Retina (tissue), 1 donor: ENCODE results near the gene TREM1.
"Not testable (repeated sequence)": the region's sequence is repeated elsewhere in the genome, so short reads cannot be mapped to it uniquely, and the experiment has no call there.

ENCODE experiments used
- DNase-seq: peaks from one replicate; pipeline ENCODE4 v3.0.0-alpha.2; 2016

Gene TREM1

DNA sequence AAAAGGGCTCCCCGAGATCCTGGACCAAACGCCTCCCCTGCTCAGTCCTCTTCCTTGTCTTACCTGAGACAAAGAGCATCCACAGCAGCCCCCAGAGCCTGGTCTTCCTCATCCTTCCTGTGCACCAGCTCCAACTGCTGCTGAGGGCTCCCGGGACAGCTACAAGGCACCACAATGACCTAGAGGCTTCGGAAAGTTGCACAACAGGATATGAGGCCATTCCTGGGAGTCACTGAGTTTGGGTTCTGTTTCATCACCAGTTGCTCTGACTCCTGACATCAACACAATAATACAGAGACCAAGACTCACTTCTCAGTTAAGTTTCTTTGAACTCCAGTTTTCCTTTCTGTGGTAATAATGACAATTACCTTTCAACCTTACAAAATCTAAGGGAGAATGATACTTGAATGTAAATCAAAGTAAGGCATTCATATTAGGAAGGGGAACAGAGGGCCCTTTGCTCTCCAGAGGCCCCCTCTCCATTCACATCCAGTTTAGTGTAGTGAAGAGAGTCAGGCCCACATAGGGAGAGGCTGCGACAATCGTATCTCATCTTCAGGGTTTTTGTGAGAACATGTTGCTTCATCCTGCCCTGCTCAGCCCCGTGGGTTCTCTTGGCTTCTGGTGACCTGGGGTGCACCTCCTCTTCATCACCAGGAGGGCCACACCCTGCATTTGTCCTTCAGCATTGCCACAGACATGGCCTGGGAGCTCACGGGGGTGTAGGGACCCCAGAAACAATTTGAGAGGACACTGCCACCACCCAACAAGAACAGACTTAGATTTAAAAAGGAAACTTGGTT, at the start of gene TREM1:
TREM1 (minus strand) TSS at position 139 of the 803 bp plus-strand sequence; CDS start at position 112, 27 bp downstream.
- DNase-seq: no peak

DNA sequence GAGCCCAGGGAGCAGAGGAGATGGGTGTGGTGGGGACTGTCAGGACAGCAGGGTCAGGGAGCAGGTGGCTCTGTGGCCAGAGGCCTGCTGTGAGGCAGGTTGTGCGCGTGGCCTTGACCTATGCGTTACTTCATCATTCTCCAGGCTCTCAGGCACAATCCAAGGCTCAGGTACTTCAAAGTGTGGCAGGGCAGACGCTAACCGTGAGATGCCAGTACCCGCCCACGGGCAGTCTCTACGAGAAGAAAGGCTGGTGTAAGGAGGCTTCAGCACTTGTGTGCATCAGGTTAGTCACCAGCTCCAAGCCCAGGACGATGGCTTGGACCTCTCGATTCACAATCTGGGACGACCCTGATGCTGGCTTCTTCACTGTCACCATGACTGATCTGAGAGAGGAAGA, 49.5 kb upstream of the TREM1 start:
- no peak for DNase-seq

DNA sequence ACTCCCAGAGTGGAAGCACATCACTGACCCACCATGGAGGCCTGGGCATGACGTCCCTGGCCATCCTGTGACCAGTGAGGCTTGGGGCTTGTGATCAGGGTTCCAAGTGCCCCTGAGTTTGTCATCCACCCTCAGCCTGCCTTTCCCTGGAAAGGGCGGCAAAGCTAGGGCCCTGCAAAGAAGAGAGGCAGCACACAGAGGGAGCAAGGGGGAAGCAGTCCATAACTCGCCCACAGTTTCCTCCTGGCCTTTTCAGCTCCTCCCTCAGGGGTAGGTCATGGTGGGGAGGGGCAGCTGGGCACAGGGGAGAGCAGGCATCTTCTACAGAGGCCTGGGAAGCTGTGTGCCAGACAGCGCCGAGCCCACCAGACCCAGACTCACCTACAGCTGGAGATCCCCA, 48.8 kb upstream of the TREM1 start, which contains the start of gene NCR2:
NCR2 (plus strand) TSS at position 313 of the 400 bp plus-strand sequence. CDS start 269 bp downstream, outside the sequence.
- DNase-seq: no peak

DNA sequence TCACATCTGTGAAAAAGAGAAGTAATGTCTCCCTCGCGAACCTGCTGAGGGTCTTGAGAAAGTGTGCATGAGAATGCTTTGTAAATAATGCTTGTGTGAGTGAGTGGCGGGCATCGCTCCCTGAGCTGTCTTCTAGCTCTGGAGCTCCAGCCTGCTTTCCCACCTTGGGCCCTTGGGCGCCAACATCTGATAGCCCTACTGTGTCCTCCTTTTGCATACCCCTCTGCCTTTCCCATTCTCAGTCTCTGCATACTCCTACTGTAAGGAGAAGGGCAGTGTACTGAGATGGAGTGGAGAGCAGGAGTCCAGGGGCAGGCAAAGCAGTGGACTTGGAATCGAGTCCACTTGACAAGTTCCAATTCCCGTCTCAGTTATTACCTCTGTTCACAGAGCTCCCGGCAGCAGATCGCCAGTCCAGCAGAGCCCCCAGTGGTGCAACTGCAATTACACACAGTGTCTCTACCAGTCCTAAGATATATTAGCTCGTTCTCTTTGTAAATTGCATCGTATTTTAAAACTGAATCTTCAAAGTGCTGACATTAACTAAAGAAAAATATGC, 48.1 kb upstream of the TREM1 start:
- DNase-seq: no peak

DNA sequence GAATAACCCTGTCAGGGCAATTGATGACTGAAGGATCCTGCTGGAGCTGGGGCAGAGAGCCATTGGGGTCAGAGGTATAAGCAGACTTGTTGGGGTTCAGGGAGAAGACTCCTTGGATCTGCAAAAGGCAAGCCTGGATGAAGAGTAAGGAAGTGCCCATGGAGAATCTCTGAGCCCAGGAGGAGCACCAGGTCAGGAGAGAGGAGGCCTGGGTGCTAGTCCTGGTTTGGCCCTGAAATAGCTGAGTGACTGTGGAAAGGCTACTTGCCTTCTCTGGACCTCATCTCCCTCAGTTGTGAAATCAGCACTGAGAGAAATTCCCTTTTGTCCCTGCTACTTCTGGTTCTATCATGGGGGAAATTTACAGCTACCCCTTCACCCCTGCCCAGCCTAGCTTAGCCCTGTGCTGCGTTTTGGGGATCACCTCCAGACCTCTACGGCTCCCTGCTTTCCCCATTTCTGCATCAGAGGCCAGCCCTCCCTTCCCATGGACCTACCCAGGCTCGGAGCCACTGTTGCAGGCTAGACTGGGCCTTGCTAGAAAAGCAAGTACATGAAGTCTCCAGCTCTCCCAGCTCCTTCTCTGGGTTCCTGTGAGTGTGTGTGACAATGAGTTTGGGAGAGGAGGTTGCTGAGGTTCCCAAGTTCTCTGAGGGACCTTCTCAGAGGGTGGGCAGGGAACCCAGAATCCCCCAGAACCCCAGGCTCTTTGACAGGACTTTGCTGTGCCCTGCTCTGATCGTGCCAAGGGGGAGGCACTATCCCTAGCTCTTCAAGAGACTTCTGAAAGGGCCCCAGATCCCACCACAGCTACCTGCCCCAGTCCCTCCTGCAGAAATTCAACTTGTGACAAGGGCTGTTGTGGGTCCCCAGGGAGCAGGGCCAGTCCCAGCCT, 46.6 kb upstream of the TREM1 start:
- DNase-seq: no peak

DNA sequence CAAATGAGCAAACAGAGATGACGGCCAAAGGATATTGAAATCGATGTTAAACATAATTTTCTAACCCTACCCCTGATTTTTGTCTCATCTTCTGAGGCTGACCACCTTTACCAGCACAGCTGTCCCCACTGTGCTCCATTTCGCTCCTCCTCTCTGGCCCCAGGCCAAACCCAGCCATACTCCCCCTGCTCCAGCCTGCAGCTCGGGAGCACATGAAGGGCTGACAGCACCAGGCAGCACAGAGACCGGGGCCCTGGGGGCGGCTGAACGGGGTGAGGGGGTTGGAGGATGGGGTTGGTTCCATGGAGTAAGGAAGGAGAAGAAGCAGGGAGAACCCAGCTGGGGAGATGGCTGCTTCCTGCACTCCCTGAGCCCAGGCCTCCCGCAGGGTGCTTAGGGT, 45.8 kb upstream of the TREM1 start:
- no peak for DNase-seq

DNA sequence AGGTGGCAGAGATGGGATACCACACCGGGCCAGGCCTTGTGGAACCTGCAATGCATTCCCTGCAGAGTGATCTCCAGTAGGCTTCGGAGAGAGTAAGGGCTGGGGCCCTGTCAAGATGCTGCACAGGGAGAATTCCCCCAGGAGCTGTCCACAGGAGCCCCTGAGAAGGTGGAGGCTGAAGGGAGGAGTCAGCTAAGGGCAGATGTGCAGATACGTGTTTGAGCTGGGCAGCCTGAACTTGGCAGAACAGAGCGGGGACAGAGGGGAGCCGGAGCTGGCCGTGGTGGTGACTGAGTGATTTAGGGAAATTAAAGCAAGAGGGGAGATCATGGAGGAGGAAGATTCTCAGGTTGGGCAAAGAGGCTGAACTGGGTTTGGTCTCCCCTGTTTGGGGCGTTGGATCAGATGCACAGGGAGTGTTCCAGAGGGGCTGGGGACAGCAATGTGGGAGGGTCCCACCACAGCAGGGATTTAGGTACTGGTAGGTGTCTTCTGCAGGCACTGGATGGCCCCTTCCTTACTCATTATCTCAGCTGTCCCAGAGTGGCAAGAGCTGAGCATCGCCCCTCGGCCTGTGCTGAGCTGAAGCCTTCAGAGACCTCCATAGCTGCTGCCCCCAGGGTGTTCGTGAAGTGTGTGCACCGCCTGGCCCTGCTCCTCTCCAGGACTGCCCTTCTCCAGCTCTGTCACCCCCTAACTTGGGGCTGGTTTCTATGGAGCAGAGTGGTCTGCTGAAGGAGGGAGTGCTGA, 45.1 kb upstream of the TREM1 start:
- no peak for DNase-seq

DNA sequence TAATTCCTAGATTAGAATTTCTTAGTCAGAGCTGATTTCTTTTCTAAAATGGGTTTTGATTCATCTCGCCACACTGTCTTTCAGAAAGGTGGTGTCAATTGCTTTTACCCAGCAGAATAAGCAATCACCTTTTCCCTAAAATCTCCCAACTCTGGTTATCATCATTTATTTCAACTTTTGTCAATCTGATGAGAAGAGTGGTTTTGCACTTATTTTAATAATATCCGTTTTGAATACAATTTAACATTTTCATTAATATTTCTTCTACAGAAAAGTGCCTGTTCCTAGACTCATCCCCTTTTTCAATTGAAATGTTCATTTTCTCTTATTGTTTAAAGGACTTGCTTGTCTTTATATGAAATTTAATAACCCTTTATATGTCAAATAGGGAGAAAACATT, 40.7 kb upstream of the TREM1 start:
- DNase-seq: no peak

DNA sequence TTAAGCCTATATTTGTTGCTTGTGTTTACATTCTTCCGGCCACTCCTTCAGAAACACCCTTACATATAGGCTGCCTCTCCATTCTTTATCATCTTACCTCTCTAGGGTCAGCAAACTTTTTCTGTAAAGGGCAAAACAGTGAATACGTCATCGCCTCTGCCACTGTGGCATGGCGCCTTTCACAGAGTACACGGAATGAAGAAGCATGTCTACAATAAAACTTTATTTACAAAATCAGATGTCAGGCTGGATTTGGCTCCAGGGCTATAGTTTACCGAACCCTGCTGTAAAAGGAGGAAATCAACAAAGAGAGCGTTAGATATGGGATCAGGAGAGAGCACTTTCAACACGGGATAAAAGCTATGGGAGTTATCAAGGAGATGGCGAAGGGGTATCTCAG, 39.6 kb upstream of the TREM1 start:
- no peak for DNase-seq

DNA sequence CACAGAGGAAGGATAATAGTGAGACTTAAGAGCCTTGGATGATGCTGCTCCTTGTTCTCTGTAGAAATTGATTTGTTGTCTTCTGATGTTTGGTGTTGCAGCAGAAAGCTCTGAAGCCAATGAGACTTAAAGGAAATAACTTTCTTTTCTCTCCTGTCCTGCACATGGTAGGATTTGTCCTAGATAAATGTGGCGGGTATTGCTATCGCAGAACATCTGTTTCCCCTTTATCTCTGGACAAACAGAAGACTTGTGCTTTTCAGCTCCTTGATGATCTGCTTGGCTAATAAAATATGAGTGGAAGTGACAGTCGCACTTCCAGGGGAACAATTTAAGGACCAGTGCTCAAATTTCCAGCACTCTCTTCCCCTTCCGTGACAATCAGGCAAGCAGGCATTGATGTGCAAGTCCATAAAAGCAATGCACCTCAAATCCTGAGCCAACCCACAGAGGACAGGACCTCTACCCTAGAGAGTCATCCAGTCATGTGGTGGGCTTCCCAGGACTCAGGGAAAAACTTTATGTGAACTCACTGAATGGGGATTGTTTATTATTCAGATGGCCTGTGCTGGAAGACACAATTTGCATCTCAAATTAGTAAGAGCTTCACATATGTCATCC, 39.1 kb upstream of the TREM1 start:
- peak; percentile 18 for DNase-seq

DNA sequence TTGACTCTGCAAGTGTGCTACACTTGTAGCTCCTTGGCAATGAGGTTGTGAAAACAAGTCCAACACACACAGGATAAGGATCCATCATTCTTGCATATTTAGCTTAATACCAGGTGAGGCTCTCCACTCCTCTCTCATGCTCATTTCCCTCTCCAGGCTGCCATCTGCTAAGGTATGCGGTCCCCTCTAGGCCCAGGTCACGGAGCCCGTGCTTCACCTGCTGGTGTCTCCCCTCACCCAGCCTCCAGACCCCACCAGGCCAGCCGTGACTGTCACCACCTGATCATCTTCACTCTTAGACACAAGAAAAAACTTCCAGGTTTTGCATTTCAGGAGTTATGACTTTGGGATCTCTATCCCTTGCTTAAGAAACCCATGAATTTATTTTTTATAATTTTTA, 34.7 kb upstream of the TREM1 start:
- no peak for DNase-seq

DNA sequence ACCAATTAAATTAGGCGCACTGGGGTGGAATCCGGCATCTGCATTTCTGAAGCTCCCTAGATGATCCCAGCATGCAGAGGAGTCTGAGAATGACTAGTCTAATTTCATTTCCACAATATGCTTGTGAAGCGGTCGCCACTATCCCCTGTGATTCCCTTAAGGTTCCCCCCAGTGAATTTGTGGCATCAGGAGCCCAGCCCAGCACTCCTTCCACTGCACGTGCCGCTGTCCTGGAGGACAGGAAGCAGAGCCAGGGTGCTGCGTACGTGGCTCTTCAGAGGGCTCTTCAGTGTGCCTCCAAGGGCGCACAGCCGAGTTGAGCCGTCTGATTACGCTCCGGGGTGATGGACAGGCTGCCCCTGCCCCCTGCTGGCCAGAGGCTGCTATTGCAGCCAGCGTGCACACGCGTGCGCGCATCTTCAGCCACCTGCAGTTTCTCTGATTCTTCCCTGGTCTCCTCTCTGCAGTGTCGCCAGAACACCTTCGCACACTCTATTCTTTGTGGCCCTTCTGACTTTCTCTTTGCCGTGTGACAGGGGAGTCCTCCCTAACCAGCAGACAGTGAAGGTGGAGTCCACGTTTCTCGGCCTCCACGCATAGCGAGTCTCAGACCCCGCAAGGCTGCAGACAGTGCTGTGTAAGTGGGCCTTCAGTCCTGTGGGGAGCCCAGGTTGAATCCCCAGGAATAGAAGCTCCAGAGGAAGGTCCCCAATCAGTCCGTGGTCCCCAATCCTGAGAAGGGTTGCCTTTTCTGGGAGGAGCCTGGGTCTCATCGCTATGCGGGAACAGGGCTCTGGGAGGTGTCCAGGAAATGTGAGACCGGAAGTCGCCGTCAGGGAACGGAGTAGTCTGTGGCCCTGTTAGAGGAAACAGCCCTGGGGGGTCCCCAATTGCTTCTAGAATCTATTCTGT, 32.4 kb upstream of the TREM1 start:
- peak; percentile 94 for DNase-seq

DNA sequence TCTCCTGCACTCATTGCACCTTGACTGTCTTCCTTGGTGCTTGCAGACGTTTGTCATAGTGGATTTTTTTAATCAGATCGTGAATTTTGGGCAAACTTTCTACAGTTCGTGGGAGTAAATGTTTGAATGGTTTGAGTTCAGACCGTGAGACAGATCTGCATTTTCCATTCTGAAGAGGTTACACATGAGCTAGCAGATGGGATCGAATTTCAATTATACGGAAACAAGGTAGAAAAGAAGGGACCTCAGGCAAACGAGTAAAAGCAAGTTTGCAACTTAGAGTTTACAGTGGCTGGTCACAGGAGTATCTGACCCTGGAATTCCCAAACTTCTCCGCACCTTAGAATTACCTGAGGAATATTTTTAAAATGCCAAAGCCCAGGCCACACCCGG, 31.8 kb upstream of the TREM1 start:
- no peak for DNase-seq

DNA sequence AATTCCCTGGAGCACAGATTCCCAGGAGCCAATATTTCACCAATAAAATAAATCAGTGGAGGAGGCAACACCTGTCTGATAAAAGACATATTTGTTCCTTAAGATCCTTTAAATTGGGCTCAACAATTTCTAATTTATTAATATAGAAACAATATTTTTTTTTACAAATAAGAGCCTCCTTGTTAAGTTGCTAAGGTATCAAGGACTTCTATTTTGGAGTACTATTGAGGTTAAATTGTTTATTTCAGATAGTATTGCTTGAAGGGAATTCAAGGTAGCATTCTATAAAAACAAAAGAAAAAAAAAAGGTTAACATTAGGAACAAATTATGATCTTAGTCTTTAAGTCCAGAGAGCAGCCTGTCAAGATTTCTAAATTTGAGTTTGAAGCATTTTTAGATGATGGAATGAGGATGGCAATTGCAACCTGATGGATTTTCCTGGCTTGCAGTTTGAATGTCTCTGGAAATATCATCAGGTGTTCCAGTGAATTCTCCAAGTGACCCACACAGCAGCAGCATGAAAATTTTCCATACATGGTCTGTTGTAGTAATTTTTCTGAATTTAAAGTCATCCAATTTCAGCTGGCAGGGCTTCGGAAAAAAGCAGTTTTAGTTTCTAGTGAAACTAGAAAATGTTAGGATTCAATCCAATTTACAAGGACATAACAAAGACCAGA, 29.6 kb upstream of the TREM1 start:
- DNase-seq: no peak

DNA sequence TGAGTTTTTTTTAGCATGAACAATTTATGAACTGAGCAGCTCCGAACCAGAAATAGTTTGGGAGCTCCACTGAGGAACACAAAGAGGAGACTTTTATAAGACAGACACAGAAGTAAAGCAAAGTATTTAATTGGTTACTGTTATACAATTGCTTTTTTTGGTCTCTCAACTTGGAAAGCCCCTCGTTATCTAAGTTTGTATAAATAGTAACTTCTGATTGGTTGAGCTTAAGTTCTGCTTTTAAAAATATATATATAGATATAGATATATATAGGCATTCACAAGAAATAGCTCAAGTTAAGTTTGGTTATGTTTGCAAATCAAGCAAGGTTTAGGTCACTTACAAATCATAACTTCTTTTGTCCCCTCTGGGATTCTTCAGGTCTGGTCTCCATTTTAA, 28.7 kb upstream of the TREM1 start:
- DNase-seq: no peak

DNA sequence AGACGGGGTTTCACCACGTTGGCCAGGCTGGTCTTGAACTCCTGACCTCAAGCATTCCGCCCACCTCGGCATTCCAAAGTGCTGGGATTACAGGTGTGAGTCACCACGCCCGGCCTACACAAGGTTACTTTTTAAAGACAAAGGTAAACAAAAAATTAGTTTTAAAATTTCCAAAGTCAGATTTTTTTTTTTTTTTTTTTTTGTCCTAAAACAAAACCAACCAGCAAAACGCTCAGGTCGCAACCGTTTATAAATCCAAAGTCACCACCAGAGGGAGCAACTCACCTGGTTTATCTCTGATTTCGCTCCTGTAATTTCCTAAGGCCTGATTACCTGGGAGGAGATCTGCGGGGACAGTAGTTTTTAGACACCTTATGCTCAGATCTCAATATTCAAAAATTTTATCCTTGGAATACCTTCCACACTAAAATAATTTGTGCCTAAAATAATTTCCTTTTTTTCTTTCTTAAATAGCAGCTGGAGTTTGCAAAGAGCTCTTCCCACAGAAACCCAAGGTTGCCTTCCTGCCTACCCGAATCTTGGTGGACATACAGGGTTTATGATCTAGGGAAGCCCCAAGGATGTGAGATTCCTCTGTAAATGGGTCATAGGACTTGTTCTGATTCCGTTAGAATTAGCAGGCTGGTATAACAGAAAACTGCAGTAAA, 19.8 kb upstream of the TREM1 start:
- peak; percentile 62 for DNase-seq

DNA sequence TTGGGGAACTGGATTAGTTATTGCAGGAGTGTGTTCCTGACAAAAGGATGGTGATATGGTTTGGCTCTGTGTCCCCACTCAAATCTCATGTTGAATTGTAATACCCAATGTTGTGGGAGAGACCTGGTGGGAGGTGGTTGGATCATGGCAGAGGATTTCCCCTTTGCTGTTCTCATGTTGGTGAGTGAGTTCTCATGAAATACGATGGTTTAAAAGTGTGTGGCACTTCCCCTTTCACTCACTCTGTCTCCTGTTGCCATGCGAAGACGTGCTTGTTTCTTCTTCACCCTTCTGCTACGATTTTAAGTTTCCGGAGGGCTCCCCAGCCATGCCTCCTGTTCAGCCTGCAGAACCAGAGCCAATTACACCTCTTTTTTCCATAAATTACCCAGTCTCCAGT, 16.2 kb upstream of the TREM1 start:
- no peak for DNase-seq

DNA sequence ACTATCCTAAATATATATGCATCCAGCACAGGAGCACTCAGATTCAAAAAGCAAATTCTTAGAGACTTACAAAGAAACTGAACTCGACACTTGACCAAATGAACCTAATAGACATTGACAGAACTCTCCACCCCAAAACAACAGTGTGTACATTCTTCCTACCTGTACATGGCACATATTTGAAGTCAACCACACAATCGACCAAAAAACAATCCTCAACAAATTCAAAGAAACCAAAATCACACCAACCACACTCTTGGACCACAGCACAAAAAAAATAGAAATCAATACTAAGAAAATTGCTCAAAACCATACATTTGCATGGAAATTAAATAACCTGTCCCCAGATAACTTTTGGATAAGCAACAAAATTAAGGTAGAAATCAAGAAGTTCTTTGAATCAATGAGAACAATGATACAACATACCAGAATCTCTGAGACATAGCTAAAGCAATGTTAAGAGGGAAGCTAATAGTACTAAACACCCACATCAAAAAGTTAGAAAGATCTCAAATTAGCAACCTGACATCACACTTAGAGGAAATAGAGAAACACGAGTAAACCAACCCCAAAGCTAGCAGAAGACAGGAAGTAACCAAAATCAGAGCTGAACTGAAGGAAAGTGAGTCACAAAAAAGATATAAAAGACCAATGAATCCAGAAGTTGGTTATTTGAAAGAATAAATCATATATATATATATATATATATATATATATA, 12.5 kb upstream of the TREM1 start:
- DNase-seq: no peak

DNA sequence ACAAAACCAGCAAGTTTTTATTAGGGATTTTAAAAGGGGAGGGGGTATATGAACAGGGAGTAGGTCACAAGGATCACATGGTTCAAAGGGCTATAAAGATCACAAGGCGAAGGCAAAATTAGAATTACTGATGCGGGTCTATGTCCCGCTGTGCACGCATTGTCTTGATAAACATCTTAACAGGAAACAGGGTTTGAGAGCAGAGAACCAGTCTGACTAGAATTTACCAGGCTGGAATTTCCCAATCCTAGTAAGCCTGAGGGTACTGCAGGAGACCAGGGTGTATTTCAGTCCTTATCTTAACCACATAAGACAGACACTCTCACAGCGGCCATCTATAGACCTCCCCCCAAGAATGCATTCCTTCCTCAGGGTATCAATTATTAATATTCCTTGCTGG, 10.8 kb upstream of the TREM1 start:
- DNase-seq: not testable (repeated sequence)
